ENCODE data around the gene ASB2. TPM values are rescaled to one million over a fixed set of nuclear protein-coding genes. Genes with fewer than 3 reads are reported as not detected.

Gene ASB2
- total and polyA plus RNA-seq, 4 donors = 0.50 to 4.0 (median 1.8) TPM

- H3K4me3 ChIP-seq (ENCODE audit: low read depth, low read length) = no peak overlapping the region
- no peak for DNase-seq (ENCODE audit: low read depth in 4 of 6, low spot score in 6 of 6)
These were observed 11.0 kb downstream of the ASB2 start for GRCh38 chr14:93965287-93965821.

DNA sequence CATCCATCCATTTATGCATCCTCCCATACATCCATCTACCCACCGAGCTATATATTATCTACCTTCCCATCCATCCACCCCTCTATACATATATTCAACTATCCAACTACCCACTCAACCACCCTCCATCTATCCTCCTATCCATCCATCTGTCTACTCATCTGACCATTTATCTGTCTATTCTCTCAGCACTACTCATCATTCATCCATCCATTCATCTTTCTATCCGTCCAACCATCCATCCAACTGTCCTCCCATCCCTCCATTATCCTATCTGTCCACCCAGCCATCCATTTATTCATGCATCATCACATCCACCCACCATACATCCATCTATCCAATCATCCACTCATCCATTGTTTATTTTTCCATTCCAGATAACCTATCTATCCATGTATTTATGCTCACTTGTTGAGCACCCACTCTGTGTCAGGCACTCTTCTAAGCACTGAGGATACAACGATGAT lies 11.5 kb downstream of the ASB2 start:
- no peak for DNase-seq (ENCODE audit: low read depth in 4 of 6, low spot score in 6 of 6)
- H3K9me3 ChIP-seq (ENCODE audit: control insufficient read depth, insufficient read depth, low read length) = no peaks in the 10 kb centered on the region
- H3K27me3 ChIP-seq (ENCODE audit: control insufficient read depth, insufficient read depth, low read length) = no peaks in the 10 kb centered on the region
- WGBS (ENCODE audit: insufficient coverage) = 98% methylated on average over 3 of the region's 3 CpGs
- no peaks in the 10 kb centered on the region for H3K36me3 ChIP-seq (ENCODE audit: control insufficient read depth, insufficient read depth, low read length)
- H3K4me1 ChIP-seq (ENCODE audit: control insufficient read depth, insufficient read depth, low read length) = no peaks in the 10 kb centered on the region
- no peak overlapping the region for H3K27ac ChIP-seq (ENCODE audit: low read depth, low read length)
- H3K4me3 ChIP-seq (ENCODE audit: low read depth, low read length) = no peak overlapping the region

More at GRCh38 chr14:93965287-93965821, 11.0 kb downstream of the ASB2 start:
- no peaks in the 10 kb centered on the region for H3K27me3 ChIP-seq (ENCODE audit: control insufficient read depth, insufficient read depth, low read length)
- no peaks in the 10 kb centered on the region for H3K9me3 ChIP-seq (ENCODE audit: control insufficient read depth, insufficient read depth, low read length)
- no peaks in the 10 kb centered on the region for H3K36me3 ChIP-seq (ENCODE audit: control insufficient read depth, insufficient read depth, low read length)
- no peak overlapping the region for H3K27ac ChIP-seq (ENCODE audit: low read depth, low read length)
- 100% methylated on average over 2 of the region's 3 CpGs for WGBS (ENCODE audit: insufficient coverage)
- no peaks in the 10 kb centered on the region for H3K4me1 ChIP-seq (ENCODE audit: control insufficient read depth, insufficient read depth, low read length)

DNA sequence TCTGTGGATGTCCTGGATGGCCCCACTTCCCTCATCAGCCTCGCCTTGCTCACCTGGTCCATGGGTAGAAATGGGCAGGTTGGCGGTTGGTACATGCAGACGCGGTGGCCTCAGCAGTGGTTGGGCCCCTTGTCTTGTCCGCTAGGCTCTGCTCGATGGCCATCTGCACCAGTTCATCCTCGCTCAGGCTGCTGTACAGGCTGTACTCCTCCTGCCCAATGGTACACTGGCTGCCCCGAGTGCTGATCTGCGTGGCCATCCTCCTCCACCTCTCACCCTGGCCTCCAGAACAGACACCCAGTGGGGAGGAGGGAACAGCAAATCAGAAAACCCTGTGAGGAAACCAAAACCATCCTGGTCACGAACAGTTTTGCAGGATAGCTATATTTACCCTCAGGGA lies 12.1 kb downstream of the ASB2 start:
- no peak overlapping the region for H3K27ac ChIP-seq (ENCODE audit: low read depth, low read length)
- H3K4me1 ChIP-seq (ENCODE audit: control insufficient read depth, insufficient read depth, low read length) = no peaks in the 10 kb centered on the region
- no peaks in the 10 kb centered on the region for H3K27me3 ChIP-seq (ENCODE audit: control insufficient read depth, insufficient read depth, low read length)
- H3K36me3 ChIP-seq (ENCODE audit: control insufficient read depth, insufficient read depth, low read length) = no peaks in the 10 kb centered on the region
- H3K4me3 ChIP-seq (ENCODE audit: low read depth, low read length) = no peak overlapping the region
- DNase-seq (ENCODE audit: low read depth in 4 of 6, low spot score in 6 of 6) = no peak
- 96% methylated on average over 10 of the region's 10 CpGs for WGBS (ENCODE audit: insufficient coverage)
- no peaks in the 10 kb centered on the region for H3K9me3 ChIP-seq (ENCODE audit: control insufficient read depth, insufficient read depth, low read length)

GRCh38 chr14:93963692-93964091 lies 12.7 kb downstream of the ASB2 start:
- 88% methylated on average over 3 of the region's 4 CpGs for WGBS (ENCODE audit: insufficient coverage)
- Histone ChIP-seq H3K4me1 (ENCODE audit: control insufficient read depth, insufficient read depth, low read length) (no peaks in the 10 kb centered on the region), H3K27me3 (ENCODE audit: control insufficient read depth, insufficient read depth, low read length) (no peaks in the 10 kb centered on the region), H3K4me3 (ENCODE audit: low read depth, low read length) (no peak overlapping the region), H3K36me3 (ENCODE audit: control insufficient read depth, insufficient read depth, low read length) (no peaks in the 10 kb centered on the region), H3K27ac (ENCODE audit: low read depth, low read length) (no peak overlapping the region), H3K9me3 (ENCODE audit: control insufficient read depth, insufficient read depth, low read length) (no peaks in the 10 kb centered on the region)
- DNase-seq (ENCODE audit: low read depth in 4 of 6, low spot score in 6 of 6) = no peak

DNA sequence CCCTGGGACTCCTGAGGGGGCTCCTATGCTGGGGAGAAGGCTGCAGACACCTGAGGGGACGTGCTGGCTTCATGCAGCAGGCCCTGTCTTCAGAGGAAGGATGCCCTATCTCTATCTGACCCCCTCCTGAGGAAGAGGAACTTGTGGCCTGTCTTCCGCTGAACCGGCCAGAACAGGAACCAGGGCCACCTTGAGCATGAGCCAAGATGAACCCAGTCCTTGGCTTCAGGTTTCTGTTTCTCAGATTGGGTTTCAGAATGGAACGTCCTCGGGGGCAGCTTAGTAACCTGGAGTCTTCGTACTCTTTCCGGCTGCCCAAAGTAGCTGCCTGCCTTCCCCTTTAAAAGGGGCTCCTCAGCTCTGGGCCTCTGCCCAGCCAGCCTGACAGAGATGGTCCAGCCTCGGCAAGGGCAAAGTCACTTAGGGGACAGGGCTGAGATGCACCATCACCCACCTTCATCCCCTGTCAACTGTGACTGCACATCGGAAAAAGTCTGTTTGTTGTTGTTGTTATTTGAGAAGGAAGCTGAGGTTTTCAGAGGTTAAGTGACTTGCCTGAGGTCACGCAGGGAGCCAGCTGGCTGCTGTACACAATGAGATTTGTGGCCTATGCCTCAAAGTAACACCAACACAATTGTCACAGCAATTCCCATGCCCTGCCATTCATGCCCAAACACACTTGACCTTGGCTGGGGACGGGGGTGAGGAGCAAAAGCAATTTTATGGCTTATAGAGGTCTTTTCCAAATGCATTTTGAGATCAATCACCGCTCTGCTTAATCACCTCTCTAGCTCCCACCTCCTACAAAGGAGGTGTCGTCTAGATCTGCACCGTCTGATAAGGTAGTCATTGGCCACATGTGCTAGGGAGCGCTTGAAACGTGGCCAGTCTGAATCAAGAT lies 13.4 kb downstream of the ASB2 start:
- no peak for DNase-seq (ENCODE audit: low read depth in 4 of 6, low spot score in 6 of 6)
- Histone ChIP-seq H3K27ac (ENCODE audit: low read depth, low read length) (no peak overlapping the region), H3K4me1 (ENCODE audit: control insufficient read depth, insufficient read depth, low read length) (no peaks in the 10 kb centered on the region), H3K36me3 (ENCODE audit: control insufficient read depth, insufficient read depth, low read length) (no peaks in the 10 kb centered on the region), H3K9me3 (ENCODE audit: control insufficient read depth, insufficient read depth, low read length) (no peaks in the 10 kb centered on the region), H3K4me3 (ENCODE audit: low read depth, low read length) (no peak overlapping the region), H3K27me3 (ENCODE audit: control insufficient read depth, insufficient read depth, low read length) (no peaks in the 10 kb centered on the region)
- WGBS (ENCODE audit: insufficient coverage) = 71% methylated on average over 11 of the region's 16 CpGs

- Histone ChIP-seq H3K4me1 (ENCODE audit: control insufficient read depth, insufficient read depth, low read length) (peaks cover 2% of the 10 kb centered on the region), H3K27ac (ENCODE audit: low read depth, low read length) (no peak overlapping the region), H3K4me3 (ENCODE audit: low read depth, low read length) (no peak overlapping the region), H3K36me3 (ENCODE audit: control insufficient read depth, insufficient read depth, low read length) (no peaks in the 10 kb centered on the region), H3K27me3 (ENCODE audit: control insufficient read depth, insufficient read depth, low read length) (no peaks in the 10 kb centered on the region), H3K9me3 (ENCODE audit: control insufficient read depth, insufficient read depth, low read length) (no peaks in the 10 kb centered on the region)
- 94% methylated on average over 8 of the region's 8 CpGs for WGBS (ENCODE audit: insufficient coverage)
- no peak for DNase-seq (ENCODE audit: low read depth in 4 of 6, low spot score in 6 of 6)
These were observed 14.8 kb downstream of the ASB2 start for GRCh38 chr14:93961620-93962019.

DNA sequence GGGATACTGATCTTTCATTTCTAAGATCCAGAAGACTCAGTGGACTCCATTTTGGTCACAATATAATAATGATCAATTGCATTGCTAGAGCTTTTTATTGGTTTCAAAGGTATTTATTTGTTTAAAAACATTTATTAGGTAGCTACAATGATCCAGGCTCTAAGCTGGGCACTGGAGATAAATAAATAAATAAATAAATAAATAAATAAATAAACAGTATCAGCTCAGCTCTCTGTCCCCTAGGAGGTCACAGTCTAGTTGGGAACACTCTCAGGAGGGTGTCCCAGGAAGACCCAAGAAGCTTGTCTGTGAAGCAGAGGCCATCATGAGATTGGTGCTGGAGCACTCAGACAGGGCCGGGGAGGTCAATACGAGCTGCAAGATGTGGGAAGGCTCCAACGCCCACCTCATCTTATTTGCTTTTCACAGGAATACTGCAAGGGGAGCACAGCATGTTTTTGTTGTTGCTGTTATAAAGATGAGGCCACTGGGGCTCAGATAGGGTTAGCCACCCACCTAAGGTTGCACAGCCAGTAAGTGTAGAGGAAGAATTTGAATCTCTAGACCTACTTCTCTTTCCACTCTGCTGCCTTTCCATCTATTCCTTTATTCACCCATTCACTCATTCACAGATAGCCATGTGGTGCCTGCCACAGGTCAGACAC lies 15.5 kb downstream of the ASB2 start:
- no peak for DNase-seq (ENCODE audit: low read depth in 4 of 6, low spot score in 6 of 6)
- Histone ChIP-seq H3K9me3 (ENCODE audit: control insufficient read depth, insufficient read depth, low read length) (no peaks in the 10 kb centered on the region), H3K27me3 (ENCODE audit: control insufficient read depth, insufficient read depth, low read length) (no peaks in the 10 kb centered on the region), H3K4me3 (ENCODE audit: low read depth, low read length) (no peak overlapping the region), H3K4me1 (ENCODE audit: control insufficient read depth, insufficient read depth, low read length) (peaks cover 10% of the 10 kb centered on the region), H3K36me3 (ENCODE audit: control insufficient read depth, insufficient read depth, low read length) (no peaks in the 10 kb centered on the region), H3K27ac (ENCODE audit: low read depth, low read length) (no peak overlapping the region)
- 100% methylated on average over 1 of the region's 3 CpGs for WGBS (ENCODE audit: insufficient coverage)

DNA sequence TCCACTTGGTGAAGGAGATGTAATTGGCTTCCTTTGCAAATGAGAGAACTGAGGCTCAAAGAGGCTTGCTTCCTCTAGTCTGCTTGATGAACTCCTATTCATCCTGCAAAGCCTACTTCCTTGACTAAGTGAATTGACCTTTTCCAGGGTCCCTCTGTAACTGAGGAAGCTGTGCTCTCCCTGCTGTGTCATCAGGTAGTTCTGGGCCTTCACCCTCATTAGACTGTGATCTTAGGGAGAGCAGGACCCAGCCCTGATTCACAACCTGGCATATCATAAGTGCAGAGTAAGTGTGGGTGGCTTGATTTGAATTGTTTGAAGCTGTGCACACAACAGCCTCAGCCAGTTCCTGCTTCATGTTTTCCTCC lies 16.3 kb downstream of the ASB2 start:
- Histone ChIP-seq H3K36me3 (ENCODE audit: control insufficient read depth, insufficient read depth, low read length) (no peaks in the 10 kb centered on the region), H3K9me3 (ENCODE audit: control insufficient read depth, insufficient read depth, low read length) (no peaks in the 10 kb centered on the region), H3K4me1 (ENCODE audit: control insufficient read depth, insufficient read depth, low read length) (peaks cover 14% of the 10 kb centered on the region), H3K27ac (ENCODE audit: low read depth, low read length) (no peak overlapping the region), H3K27me3 (ENCODE audit: control insufficient read depth, insufficient read depth, low read length) (no peaks in the 10 kb centered on the region), H3K4me3 (ENCODE audit: low read depth, low read length) (no peak overlapping the region)
- DNase-seq (ENCODE audit: low read depth in 4 of 6, low spot score in 6 of 6) = no peak

GRCh38 chr14:93959239-93960107 lies 16.9 kb downstream of the ASB2 start:
- WGBS (ENCODE audit: insufficient coverage) = 74% methylated on average over 22 of the region's 23 CpGs
- Histone ChIP-seq H3K4me3 (ENCODE audit: low read depth, low read length) (no peak overlapping the region), H3K36me3 (ENCODE audit: control insufficient read depth, insufficient read depth, low read length) (no peaks in the 10 kb centered on the region), H3K27me3 (ENCODE audit: control insufficient read depth, insufficient read depth, low read length) (no peaks in the 10 kb centered on the region), H3K9me3 (ENCODE audit: control insufficient read depth, insufficient read depth, low read length) (no peaks in the 10 kb centered on the region), H3K4me1 (ENCODE audit: control insufficient read depth, insufficient read depth, low read length) (peaks cover 14% of the 10 kb centered on the region), H3K27ac (ENCODE audit: low read depth, low read length) (no peak overlapping the region)
- no peak for DNase-seq (ENCODE audit: low read depth in 4 of 6, low spot score in 6 of 6)

Data from spinal cord (tissue), 10 donors.